ENCODE measurements around the gene ROBO1. TPM values are rescaled to one million over a fixed set of nuclear protein-coding genes. Genes with fewer than 3 reads are reported as not detected.

Gene ROBO1
- total and polyA plus RNA-seq, 4 donors, result 1.0 to 30.3 (median 3.9) TPM

DNA sequence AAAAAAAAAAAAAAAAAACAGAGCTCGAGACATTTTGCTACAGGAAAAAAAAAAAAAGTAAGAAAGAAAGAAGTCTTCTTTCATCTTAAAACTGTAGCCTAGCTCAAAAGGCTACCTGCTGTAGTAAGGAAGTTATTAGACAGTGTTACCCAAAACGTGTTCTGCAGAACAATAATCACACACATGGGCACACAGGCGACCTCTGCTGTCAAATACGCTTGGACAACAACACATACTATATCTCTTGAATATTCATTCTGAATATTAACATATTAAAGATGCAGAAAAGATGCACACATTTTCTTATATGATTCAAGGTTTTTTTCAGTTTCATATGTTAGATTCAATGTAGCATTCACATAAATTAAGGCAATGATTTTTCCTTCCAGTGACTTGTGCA, 215.8 kb downstream of the ROBO1 start (continued):
- TF ChIP-seq EGR1 (IDR thresholded peaks at IDR 0.05; ENCODE audit: low read depth in 2 of 2), result no peak
- TF ChIP-seq SP1 (IDR thresholded peaks at IDR 0.05), result no peak
- TF ChIP-seq RAD21 (IDR thresholded peaks at IDR 0.05), result no peak

DNA sequence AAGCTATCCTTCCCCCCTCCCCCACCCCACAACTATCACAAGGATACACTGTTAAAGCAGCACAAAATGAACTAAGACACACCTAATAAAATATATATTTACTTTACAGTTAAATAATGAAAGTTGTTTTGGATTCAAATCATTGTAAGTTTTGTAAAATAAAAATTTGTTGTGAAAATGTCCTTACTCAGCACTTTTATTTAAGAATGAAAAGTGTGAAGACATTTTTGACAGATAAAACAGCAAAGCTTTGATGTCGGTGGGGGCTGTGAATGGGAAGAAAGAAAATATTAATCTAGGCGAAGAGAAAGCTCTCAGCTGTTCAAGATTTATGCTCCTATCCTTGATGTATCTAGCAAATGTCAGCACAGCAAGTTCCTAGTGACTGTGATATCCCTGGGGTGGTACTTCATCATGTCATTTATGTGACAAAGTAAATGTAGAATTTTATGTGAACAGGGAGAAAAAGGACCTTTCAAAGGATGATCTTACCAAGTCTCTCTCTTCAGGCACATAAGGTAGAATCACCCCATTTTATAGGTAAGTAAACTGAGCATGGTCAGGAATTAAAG, 216.4 kb downstream of the ROBO1 start:
- H3K4me3 ChIP-seq (ENCODE audit: low read depth in 1 of 3, low read length in 3 of 3), result no peak overlapping the region
- H3K36me3 ChIP-seq (ENCODE audit: control insufficient read depth in 4 of 4, insufficient read depth in 3 of 4, low read depth in 1 of 4, low read length in 3 of 4), result no peaks in the 10 kb centered on the region
- no peak for DNase-seq (ENCODE audit: low spot score)
- H3K9ac ChIP-seq (ENCODE audit: low read depth in 1 of 2, low read length in 2 of 2), result no peak overlapping the region
- H3K27ac ChIP-seq (ENCODE audit: low read depth in 1 of 2, low read length in 2 of 2), result no peak overlapping the region
- TF ChIP-seq NR2F2 (IDR thresholded peaks at IDR 0.05) (no peak), EGR1 (IDR thresholded peaks at IDR 0.05; ENCODE audit: low read depth in 2 of 2) (no peak), JUND (IDR thresholded peaks at IDR 0.05) (no peak), HNF4G (IDR thresholded peaks at IDR 0.05) (no peak), SP1 (IDR thresholded peaks at IDR 0.05) (no peak), FOXA2 (IDR thresholded peaks at IDR 0.05) (no peak), YY1 (IDR thresholded peaks at IDR 0.05) (no peak), FOXA1 (IDR thresholded peaks at IDR 0.05) (no peak), HNF4A (conservative IDR thresholded peaks at IDR 0.05) (no peak)
- TF ChIP-seq, protein P1, sequence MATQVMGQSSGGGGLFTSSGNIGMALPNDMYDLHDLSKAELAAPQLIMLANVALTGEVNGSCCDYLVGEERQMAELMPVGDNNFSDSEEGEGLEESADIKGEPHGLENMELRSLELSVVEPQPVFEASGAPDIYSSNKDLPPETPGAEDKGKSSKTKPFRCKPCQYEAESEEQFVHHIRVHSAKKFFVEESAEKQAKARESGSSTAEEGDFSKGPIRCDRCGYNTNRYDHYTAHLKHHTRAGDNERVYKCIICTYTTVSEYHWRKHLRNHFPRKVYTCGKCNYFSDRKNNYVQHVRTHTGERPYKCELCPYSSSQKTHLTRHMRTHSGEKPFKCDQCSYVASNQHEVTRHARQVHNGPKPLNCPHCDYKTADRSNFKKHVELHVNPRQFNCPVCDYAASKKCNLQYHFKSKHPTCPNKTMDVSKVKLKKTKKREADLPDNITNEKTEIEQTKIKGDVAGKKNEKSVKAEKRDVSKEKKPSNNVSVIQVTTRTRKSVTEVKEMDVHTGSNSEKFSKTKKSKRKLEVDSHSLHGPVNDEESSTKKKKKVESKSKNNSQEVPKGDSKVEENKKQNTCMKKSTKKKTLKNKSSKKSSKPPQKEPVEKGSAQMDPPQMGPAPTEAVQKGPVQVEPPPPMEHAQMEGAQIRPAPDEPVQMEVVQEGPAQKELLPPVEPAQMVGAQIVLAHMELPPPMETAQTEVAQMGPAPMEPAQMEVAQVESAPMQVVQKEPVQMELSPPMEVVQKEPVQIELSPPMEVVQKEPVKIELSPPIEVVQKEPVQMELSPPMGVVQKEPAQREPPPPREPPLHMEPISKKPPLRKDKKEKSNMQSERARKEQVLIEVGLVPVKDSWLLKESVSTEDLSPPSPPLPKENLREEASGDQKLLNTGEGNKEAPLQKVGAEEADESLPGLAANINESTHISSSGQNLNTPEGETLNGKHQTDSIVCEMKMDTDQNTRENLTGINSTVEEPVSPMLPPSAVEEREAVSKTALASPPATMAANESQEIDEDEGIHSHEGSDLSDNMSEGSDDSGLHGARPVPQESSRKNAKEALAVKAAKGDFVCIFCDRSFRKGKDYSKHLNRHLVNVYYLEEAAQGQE (IDR thresholded peaks at IDR 0.05), result no peak
- TF ChIP-seq, protein P2, sequence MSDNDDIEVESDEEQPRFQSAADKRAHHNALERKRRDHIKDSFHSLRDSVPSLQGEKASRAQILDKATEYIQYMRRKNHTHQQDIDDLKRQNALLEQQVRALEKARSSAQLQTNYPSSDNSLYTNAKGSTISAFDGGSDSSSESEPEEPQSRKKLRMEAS (IDR thresholded peaks at IDR 0.05), result no peak
- TF ChIP-seq, protein P3, sequence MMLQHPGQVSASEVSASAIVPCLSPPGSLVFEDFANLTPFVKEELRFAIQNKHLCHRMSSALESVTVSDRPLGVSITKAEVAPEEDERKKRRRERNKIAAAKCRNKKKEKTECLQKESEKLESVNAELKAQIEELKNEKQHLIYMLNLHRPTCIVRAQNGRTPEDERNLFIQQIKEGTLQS (IDR thresholded peaks at IDR 0.05), result no peak
- no peaks in the 10 kb centered on the region for H3K4me1 ChIP-seq (ENCODE audit: control insufficient read depth in 4 of 4, insufficient read depth in 4 of 4, low read length in 3 of 4)
- WGBS, result 46% methylated on average over 2 of the region's 2 CpGs
- H3K9me3 ChIP-seq (ENCODE audit: control insufficient read depth in 4 of 4, low read length in 3 of 4), result no peaks in the 10 kb centered on the region
- H3K27me3 ChIP-seq (ENCODE audit: control insufficient read depth in 4 of 4, insufficient read depth in 4 of 4, low read length in 3 of 4), result no peaks in the 10 kb centered on the region

DNA sequence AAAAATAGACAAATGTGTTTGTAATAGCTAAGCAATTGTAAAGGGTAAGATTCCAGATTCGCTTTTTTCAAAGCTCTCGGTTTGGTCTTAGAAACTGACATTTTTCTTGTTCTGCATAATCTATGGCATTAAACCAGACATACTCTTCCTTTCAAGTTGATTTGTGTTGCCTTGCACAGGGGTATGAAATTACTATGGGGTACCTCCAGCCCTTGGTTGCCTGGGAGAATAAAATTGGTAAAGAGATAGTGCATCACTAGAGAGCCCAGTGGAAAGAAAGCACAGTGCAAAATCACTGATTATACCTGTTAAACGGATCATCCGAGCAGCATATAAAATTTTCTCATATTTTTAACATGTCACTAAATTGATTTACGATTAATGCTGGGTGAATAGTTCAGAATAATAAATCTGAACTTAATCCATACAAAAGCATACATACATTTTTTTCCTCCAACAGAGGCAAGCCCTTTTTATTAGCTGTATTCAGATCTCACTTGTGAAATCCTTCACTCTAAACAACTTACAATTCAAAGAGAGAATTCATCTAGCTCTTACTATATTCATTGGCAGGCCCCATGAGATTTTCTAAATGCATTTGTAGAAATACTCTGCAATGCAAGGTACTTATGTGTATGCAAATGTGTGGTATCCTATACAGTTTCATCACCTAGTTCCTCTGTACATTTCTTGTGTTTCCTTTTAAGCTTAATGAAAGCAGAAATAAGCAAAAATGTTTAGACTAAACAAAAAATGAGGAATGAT, 224.4 kb downstream of the ROBO1 start:
- 77% methylated on average over 5 of the region's 5 CpGs for WGBS
- Histone ChIP-seq H3K4me1 (ENCODE audit: control insufficient read depth in 4 of 4, insufficient read depth in 4 of 4, low read length in 3 of 4) (no peaks in the 10 kb centered on the region), H3K36me3 (ENCODE audit: control insufficient read depth in 4 of 4, insufficient read depth in 3 of 4, low read depth in 1 of 4, low read length in 3 of 4) (no peaks in the 10 kb centered on the region), H3K27ac (ENCODE audit: low read depth in 1 of 2, low read length in 2 of 2) (no peak overlapping the region), H3K27me3 (ENCODE audit: control insufficient read depth in 4 of 4, insufficient read depth in 4 of 4, low read length in 3 of 4) (no peaks in the 10 kb centered on the region), H3K9ac (ENCODE audit: low read depth in 1 of 2, low read length in 2 of 2) (no peak overlapping the region), H3K9me3 (ENCODE audit: control insufficient read depth in 4 of 4, low read length in 3 of 4) (no peaks in the 10 kb centered on the region), H3K4me3 (ENCODE audit: low read depth in 1 of 3, low read length in 3 of 3) (no peak overlapping the region)
- no peak for DNase-seq (ENCODE audit: low spot score)
- TF ChIP-seq HNF4G (IDR thresholded peaks at IDR 0.05), result no peak
- TF ChIP-seq, protein P2 (IDR thresholded peaks at IDR 0.05), result no peak
- TF ChIP-seq, protein P3 (IDR thresholded peaks at IDR 0.05), result no peak
- no peak for TF ChIP-seq NR2F2 (IDR thresholded peaks at IDR 0.05)
- no peak for TF ChIP-seq RXRA (IDR thresholded peaks at IDR 0.05)
- TF ChIP-seq RAD21 (IDR thresholded peaks at IDR 0.05), result no peak
- no peak for TF ChIP-seq SP1 (IDR thresholded peaks at IDR 0.05)
- no peak for TF ChIP-seq JUND (IDR thresholded peaks at IDR 0.05)
- no peak for TF ChIP-seq TAF1 (conservative IDR thresholded peaks at IDR 0.05)
- TF ChIP-seq, protein P1 (IDR thresholded peaks at IDR 0.05), result no peak
- no peak for TF ChIP-seq FOXA1 (IDR thresholded peaks at IDR 0.05)
- TF ChIP-seq, protein P4, sequence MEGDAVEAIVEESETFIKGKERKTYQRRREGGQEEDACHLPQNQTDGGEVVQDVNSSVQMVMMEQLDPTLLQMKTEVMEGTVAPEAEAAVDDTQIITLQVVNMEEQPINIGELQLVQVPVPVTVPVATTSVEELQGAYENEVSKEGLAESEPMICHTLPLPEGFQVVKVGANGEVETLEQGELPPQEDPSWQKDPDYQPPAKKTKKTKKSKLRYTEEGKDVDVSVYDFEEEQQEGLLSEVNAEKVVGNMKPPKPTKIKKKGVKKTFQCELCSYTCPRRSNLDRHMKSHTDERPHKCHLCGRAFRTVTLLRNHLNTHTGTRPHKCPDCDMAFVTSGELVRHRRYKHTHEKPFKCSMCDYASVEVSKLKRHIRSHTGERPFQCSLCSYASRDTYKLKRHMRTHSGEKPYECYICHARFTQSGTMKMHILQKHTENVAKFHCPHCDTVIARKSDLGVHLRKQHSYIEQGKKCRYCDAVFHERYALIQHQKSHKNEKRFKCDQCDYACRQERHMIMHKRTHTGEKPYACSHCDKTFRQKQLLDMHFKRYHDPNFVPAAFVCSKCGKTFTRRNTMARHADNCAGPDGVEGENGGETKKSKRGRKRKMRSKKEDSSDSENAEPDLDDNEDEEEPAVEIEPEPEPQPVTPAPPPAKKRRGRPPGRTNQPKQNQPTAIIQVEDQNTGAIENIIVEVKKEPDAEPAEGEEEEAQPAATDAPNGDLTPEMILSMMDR (IDR thresholded peaks at IDR 0.05; ENCODE audit: low read depth, low read length, missing input control), result no peak
